Measurements from ENCODE around the gene DUSP14. TPM values are rescaled to one million over a fixed set of nuclear protein-coding genes. Genes with fewer than 3 reads are reported as not detected.
A peak's percentile ranks its signal among the peaks of the same experiment; 100 is the strongest.

DUSP14 gene
- total RNA-seq, 1 donor from 2014 or later: 16.0 TPM

DNA sequence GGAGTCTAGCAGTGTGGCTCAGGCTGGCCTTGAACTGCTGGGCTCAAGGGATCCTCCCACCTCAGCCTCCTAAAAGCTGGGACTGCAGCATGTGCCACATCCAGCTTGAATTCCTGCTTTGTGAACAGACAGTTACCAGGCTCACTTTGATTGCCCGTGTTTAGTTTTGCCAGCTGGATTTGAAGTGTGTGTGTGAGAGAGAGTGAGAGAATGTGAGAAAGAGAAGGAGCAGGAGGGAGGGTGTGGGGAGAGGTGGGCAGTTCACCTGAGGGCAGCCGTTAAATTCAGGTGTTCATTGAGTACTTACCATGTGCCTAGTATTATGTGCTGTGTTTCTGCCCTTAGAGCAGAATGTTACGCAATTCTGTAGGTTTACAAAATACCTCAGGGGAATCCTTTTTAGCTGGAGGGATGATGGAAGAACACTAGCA is 4.7 kb downstream of the DUSP14 start:
- Mint-ChIP-seq H3K4me3 (no peak overlapping the region), H3K4me1 (ENCODE audit: unreplicated experiment) (peaks cover 28% of the 10 kb centered on the region), H3K36me3 (peaks cover 3% of the 10 kb centered on the region), H3K27ac (peak overlapping the region; percentile 30), H3K9me3 (no peaks in the 10 kb centered on the region), H3K27me3 (no peaks in the 10 kb centered on the region)
- TF ChIP-seq, protein P1, sequence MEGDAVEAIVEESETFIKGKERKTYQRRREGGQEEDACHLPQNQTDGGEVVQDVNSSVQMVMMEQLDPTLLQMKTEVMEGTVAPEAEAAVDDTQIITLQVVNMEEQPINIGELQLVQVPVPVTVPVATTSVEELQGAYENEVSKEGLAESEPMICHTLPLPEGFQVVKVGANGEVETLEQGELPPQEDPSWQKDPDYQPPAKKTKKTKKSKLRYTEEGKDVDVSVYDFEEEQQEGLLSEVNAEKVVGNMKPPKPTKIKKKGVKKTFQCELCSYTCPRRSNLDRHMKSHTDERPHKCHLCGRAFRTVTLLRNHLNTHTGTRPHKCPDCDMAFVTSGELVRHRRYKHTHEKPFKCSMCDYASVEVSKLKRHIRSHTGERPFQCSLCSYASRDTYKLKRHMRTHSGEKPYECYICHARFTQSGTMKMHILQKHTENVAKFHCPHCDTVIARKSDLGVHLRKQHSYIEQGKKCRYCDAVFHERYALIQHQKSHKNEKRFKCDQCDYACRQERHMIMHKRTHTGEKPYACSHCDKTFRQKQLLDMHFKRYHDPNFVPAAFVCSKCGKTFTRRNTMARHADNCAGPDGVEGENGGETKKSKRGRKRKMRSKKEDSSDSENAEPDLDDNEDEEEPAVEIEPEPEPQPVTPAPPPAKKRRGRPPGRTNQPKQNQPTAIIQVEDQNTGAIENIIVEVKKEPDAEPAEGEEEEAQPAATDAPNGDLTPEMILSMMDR (conservative IDR thresholded peaks at IDR 0.05): no peak
- no peak for DNase-seq (ENCODE audit: extremely low spot score, unreplicated experiment)

DNA sequence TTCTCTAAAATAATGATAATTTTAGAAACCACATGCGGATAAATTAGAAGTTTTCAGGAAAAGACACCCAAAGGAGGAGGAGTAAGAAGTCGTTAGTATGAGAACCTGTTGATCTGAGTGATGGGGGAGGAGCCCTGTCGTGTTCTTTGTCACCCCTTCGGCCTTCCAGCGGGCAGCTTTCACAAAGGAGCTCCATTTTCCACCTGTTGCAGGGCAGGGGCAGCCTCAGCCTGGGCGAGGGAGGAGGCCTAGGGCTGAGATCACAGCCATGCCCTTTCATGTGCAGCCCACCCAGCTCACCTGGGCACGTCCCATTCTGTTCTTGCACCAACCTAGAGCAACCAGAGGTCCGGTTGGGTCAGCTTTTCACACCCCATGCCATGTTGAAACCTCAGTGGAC is 5.3 kb downstream of the DUSP14 start:
- Mint-ChIP-seq H3K9me3 (no peaks in the 10 kb centered on the region), H3K27ac (no peak overlapping the region), H3K36me3 (peaks cover 3% of the 10 kb centered on the region), H3K4me1 (ENCODE audit: unreplicated experiment) (peaks cover 28% of the 10 kb centered on the region), H3K4me3 (no peak overlapping the region), H3K27me3 (no peaks in the 10 kb centered on the region)
- TF ChIP-seq, protein P1 (conservative IDR thresholded peaks at IDR 0.05): no peak
- no peak for DNase-seq (ENCODE audit: extremely low spot score, unreplicated experiment)

DNA sequence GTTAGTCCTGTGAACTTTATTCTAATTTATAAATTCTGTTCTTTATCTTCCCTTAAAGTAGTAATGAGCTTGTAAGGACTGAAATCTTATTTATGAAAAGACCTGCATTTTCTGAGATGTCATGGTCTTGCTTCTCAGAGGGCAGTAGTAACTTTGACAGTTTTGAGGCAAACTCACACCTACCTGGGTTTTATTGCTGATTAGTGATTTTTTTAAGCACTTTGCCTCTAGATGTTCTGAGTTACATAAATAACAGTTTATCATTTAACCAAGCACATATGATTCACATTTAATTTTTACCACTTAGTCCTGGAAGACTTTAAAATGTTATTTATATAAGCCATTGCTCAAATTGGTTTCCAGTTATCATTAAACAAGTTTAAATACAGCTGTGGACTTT is 10.7 kb downstream of the DUSP14 start:
- H3K27ac Mint-ChIP-seq: no peak overlapping the region
- H3K4me1 Mint-ChIP-seq (ENCODE audit: unreplicated experiment): peaks cover under 1% of the 10 kb centered on the region
- no peaks in the 10 kb centered on the region for H3K9me3 Mint-ChIP-seq
- H3K27me3 Mint-ChIP-seq: no peaks in the 10 kb centered on the region
- TF ChIP-seq, protein P1 (conservative IDR thresholded peaks at IDR 0.05): no peak
- H3K36me3 Mint-ChIP-seq: no peaks in the 10 kb centered on the region
- DNase-seq (ENCODE audit: extremely low spot score, unreplicated experiment): no peak
- H3K4me3 Mint-ChIP-seq: no peak overlapping the region

DNA sequence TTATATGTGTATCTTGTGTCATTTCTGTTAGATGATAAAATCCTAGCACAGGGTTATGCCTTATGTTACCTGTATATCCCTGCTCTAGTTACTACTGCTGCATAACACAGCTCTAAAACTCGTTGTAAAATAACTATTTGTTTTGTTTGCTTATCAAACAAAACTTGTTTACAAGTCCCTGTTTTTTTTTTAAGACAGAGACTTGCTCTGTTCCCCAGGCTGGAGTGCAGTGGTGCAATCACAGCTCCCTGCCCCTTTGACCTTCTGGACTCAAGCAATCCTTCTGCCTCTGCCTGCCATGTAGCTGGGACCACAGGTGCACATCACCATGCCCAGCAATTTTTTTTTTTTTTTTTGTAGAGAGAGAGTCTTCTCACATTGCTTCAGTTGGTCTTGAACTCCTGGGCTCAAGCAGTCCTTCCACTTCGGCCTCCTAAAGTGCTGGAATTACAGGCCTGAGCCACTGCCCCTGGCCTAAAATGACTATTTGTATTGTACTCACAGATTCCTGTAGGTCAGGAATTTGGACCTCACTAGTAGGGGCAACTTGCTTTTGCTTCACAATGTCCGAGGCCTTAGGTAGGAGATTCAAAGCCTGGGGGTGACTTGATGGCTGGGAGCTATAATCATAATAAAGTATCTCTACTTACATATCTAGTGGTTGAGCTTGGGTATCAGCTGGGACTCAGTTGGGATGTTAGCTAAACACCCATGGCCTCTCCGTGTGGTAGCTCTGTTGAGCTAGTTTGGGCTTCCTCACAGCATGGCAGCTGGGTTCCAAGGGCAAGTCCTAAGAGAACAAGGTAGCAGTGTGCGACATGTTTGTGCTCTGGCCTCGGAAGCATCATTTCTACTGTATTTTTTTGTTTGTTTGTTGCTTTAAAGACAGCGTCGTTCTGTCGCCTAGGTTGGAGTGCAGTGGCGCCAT is 12.6 kb downstream of the DUSP14 start:
- H3K4me3 Mint-ChIP-seq: no peak overlapping the region
- H3K36me3 Mint-ChIP-seq: peaks cover 5% of the 10 kb centered on the region
- H3K27me3 Mint-ChIP-seq: no peaks in the 10 kb centered on the region
- H3K9me3 Mint-ChIP-seq: no peaks in the 10 kb centered on the region
- H3K4me1 Mint-ChIP-seq (ENCODE audit: unreplicated experiment): peaks cover 5% of the 10 kb centered on the region
- no peak for DNase-seq (ENCODE audit: extremely low spot score, unreplicated experiment)
- no peak overlapping the region for H3K27ac Mint-ChIP-seq
- TF ChIP-seq, protein P1 (conservative IDR thresholded peaks at IDR 0.05): no peak

DNA sequence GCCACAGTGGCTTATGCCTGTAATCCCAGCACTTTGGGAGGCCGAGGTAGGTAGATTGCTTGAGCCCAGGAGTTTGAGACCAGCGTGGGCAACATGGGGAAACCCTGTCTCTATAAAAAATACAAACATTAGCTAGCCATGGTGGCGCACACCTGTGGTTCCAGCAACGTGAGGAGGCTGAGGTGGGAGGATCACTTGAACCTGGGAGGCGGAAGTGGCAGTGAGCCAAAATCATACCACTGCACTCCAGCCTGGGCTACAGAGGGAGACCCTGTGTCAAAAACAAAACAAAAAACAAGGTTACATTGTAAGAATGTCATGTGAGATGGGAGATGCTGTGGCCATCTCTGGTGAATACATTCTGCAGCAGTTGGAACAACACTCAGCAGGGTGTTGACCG is 13.5 kb downstream of the DUSP14 start:
- no peak overlapping the region for H3K4me3 Mint-ChIP-seq
- no peak for DNase-seq (ENCODE audit: extremely low spot score, unreplicated experiment)
- H3K27me3 Mint-ChIP-seq: no peaks in the 10 kb centered on the region
- peaks cover 5% of the 10 kb centered on the region for H3K36me3 Mint-ChIP-seq
- TF ChIP-seq, protein P1 (conservative IDR thresholded peaks at IDR 0.05): no peak
- H3K9me3 Mint-ChIP-seq: no peaks in the 10 kb centered on the region
- H3K27ac Mint-ChIP-seq: no peak overlapping the region
- peaks cover 5% of the 10 kb centered on the region for H3K4me1 Mint-ChIP-seq (ENCODE audit: unreplicated experiment)
